HG02840 (cell line): ENCODE data around the gene IVL.

ENCODE experiments used
- ATAC-seq: cut with Tn5 transposase; IDR thresholded peaks from one replicate; pipeline ENCODE4 v1.9.1; 2021; ENCODE audit warnings: mild to moderate bottlenecking, moderate library complexity, moderate number of reproducible peaks; ENCODE audit not compliant: unreplicated experiment, low FRiP score

Gene IVL, protein sequence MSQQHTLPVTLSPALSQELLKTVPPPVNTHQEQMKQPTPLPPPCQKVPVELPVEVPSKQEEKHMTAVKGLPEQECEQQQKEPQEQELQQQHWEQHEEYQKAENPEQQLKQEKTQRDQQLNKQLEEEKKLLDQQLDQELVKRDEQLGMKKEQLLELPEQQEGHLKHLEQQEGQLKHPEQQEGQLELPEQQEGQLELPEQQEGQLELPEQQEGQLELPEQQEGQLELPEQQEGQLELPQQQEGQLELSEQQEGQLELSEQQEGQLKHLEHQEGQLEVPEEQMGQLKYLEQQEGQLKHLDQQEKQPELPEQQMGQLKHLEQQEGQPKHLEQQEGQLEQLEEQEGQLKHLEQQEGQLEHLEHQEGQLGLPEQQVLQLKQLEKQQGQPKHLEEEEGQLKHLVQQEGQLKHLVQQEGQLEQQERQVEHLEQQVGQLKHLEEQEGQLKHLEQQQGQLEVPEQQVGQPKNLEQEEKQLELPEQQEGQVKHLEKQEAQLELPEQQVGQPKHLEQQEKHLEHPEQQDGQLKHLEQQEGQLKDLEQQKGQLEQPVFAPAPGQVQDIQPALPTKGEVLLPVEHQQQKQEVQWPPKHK

DNA sequence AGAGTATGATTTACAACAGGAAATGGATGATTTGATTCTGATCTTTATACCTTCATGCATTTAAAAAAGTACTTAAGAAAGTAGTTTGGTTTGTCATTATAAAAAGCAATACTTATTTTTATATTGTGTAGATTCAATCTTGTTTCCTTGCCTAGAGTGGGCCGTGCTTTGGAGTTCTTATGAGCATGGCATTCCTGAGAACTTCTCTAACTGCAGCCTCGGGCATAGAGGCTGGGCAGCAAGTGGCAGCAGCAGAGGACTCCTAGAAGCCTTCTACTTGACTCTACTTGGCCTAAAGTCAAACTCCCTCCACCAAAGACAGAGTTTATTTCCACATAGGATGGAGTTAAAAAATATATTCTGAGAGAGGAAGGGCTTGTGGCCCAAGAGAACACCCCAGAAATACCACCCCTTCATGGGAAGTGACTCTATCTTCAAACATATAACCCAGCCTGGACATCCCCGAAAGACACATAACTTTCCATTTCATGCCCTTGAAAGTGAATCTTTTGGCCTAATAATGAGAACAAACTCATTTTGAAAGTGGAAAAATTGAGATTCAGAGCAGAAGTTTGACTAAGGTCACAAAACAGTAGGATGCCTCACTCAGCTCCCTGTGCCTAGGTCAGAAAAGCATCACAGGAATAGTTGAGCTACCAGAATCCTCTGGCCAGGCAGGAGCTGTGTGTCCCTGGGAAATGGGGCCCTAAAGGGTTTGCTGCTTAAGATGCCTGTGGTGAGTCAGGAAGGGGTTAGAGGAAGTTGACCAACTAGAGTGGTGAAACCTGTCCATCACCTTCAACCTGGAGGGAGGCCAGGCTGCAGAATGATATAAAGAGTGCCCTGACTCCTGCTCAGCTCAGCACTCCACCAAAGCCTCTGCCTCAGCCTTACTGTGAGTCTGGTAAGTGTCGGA, at the start of gene IVL:
IVL (plus strand) TSS at position 861 of the 916 bp plus-strand sequence. CDS start 1,252 bp downstream, outside the sequence.
- ATAC-seq = no peak

DNA sequence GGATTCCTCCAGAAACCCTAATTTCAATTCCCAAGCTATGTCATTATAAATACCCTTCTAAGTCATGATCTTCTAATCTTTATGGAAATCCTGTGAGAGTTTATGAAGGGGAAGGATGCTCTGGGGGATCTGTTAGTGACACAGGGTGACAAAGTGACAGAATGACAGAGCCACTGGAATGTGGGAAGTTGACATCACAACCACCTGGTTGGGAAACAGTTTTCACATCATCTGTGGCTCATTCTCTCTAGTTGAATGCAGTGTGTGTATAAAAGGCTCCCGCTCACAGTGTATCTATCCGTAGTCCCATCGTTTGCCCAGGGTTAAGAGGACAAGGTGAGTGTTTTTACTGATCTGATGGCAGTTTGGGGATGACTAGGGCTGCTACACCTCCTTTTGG, 48.6 kb upstream of the IVL start, which contains the start of gene LCE7A:
LCE7A (plus strand) TSS at position 301 of the 400 bp plus-strand sequence. CDS start 702 bp downstream, outside the sequence.
- ATAC-seq = no peak

DNA sequence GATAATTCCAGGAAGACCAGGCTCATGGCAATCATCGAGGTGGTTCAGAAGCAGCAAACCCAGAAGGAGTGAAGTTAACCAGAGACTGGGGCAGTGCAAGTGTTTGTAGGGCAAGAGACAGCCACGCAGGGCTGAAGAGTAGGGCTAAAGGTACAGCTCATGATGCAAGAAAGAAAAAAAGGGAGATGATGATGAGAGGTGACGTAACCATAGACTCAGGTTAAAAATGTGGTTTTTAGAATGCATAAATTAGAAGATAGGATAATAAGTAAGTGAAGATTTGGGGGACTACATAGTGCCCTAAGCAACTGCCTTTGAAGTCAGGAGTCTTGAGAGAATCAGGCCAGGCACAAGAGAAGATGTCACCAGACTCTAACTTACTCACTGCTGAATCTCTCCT, 48.2 kb upstream of the IVL start:
- no peak for ATAC-seq

DNA sequence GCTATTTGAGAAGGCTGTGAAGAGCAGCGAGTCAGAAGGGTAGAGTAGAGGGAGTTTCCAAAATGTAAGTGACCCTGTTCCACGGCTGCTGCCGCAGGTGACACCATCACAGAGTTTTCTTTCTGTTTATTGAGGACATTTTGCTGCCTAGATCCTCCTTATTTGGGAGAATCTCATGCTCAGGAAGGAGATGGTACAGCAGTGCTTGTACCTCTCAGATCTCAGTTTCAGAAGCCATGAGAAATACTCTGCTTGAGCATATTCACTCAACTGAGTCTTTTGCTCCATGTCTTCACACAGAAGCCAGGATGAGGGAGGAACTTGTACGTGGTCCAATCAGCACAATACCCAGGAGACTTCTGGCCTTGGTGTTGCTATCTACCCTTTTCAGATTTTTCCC, 47.0 kb upstream of the IVL start:
- no peak for ATAC-seq

DNA sequence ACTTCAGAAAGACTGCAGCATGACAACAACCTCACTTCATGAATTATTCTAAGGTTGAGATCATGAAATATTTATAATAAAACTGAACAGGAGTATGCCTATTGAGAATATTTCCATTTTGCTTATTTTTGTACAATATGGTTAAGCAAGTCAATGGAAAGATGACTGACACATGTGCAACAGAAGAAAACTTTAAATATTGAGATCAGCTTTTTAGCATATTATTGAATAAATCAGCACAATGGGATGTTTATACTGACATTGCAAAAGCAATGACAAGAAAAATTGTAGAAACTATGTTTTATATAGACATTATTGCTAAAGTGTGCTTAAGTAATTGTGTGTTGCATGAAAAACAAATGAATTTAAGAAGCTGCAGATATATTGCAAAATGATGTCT, 43.9 kb upstream of the IVL start:
- ATAC-seq = no peak

DNA sequence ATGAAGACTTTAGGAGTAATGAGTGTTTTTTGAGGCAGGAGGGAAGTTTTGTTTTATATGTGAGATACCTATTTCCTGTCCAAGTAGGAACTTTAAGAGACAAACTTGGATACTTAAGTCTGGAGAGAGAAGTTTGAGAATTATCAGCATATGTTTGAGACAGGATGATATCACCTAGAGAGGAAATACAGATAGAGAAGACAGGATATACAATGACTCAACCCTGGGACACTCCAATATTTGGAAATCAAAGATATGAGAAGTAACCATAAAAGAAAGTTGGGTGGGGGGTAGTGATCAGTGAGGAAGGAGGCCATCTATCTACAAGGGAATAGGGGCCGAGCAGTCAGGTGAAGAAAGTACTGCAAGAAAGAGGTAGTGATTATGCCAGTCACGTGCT, 42.0 kb upstream of the IVL start:
- ATAC-seq = no peak

DNA sequence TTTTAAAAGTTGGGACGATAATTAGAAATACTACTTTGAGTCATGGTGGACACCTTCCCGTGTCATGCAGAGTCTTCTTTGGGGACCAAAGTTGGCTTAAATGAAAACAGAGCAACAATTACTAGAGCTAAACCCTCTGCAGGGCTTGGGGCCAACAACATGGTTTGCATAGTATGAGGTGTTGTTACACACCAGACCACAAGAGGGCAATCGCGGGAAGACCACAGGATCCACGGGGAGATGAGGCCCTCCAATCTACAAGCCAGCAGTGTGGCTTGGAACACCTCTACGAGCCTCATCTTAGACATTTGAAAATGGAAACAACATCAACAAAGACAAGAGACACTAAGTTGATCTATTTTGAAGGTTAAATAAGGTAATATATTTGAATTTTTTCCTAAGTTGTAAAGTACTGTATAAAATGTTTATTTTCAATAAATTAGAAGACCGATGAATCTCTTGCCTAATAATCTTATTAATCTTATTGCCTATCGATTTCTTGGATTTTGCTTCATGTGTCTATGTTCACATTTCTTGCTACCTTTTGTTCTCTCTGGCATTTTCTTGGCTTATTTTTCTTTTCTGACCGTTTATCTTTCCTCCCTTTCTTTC, 38.4 kb upstream of the IVL start:
- no peak for ATAC-seq

DNA sequence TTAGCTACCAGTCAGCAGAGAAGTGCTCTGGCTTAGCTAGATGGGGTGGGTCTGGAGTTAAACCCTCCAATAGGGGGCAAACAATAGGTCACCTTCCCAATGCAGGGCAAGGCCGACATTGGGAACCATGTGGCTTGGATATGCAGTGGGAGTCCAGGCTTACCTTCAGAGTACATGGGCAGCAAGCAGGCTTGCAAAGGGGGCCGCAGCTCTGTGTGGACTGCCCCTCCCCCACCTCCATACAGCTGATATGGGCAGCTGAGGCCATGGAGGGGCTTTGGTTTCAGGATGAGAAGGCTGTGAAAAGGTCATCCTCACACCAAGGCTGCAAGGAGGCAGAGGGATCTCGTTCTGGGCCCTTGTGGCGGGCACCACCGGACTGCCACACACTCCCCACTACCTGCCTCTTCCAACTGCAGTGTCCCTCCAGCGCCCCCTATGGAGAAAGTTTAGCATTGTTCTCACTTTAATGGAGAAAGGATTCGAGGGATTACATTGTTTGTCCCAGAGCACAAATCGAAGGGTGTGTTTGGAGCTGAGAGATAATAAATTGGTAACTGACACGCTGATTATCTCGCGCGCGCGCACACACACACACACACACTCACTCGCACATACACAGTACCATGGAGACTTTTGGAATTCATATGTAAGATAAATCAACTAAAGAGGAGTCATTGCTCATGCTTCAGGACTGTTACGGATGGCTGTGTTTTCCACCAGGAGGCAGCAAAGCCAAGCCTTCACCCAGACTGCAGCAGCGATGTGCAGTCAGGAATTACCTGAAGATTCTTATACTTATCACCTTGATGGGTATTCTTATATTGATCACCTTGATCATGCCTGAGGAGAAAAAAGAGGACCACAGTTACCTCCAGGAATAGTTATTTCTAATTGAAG, 37.3 kb upstream of the IVL start:
- no peak for ATAC-seq

DNA sequence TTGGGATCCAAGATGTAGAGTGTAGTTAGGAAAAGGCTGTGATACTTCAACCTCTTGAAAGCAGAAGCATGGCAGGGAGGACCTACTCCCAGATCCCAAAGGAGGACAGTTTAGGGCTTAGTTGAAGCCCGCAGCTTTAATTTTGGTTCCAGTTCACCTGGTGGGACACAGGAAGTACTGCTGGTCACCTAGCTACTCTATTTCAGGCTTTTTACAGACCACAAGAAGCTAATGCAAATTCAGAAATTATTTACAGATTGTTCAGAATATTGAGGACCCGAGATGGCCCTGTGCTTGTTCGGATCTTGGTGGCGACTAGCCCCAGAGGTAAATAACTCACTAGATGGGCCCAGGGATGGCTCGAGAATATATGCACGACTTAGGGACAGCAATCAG, 36.6 kb upstream of the IVL start:
- ATAC-seq = no peak

DNA sequence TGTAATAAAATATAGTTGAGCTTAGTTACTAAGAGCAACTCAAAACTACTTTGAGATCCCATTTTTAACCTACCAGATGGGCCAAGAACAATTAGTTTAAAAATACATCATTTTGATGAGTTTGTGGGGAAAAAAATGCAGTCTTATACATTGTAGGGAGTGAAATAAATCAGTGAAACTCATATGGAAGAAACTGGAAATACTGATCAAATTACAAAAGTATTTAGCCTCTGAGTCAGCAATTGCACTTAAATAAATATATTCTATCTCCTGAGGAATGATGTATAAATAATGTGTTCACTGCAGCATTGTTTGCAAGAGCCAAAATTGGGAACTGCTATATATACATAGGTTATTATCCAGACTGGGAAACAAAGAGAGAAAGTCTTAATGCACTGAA, 34.9 kb upstream of the IVL start:
- ATAC-seq = no peak

DNA sequence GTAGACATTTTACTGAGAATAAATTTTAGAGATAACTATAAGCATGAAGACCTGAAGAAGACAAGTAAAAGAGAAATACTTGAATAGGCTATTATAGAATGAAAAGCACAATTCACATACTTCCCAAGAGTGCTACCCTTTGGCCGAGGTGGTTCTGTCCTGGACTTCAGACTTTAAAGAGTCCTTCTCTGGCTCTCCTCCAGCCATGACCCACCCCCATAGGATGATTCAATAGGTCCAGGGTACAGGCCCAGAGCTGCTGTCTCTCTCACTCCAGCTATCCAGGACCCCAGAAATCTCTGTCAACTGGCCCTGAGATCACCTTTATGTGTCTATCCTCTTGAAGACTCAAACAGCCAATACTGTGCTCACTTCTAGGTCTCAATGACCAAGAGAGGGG, 31.5 kb upstream of the IVL start:
- ATAC-seq = no peak

DNA sequence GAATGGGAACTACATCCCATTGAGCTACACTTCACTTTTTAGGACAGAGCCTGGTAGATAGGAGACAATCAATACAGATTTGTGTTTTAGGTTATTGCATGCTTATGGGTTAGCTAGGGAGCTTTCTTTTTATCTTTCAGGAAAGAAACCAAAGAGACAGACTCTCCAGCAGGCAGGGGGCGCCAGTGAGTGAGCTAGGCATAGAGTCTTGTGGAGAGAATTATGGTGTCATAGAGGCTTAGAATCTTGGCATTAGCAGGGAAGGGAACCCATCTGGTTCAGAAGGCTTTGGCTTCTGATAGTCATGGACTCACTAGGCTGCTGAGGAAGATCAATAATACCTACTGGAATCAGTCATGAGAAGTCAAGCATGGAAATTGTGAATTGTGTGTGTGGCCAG, 30.3 kb upstream of the IVL start, which contains the start of gene SMCP:
SMCP (plus strand) TSS at position 281 of the 400 bp plus-strand sequence. CDS start 6,101 bp downstream, outside the sequence.
- no peak for ATAC-seq

DNA sequence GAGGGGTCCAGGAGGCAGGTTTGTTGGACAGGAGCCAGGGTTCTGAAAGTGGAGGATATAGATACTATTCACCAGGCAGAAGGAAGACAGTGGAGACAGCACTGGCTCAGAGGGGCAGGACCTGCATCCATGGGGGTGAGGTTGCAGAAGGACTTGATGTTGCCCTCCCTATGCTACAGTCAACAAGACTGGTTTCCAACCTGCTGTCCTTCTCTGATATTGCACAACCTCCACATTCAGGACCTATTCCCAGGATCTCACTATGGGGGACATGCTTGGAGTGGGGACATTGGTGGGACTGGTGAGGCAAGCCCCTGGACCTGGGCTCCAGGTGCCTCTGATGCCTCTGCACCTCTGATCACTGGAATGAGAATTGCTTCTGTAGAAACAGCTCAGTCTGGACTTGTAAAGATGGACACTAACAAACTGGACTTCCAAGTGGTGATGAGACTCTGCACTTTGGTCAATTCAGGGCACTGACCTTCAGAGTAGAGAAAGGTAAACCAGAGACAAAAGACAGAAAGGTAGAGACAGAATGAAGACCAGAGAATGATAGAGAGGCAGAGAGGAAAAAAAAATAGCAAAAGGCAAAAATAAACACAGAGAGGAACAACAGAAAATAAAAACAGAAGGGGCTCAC, 28.7 kb upstream of the IVL start:
- ATAC-seq = no peak

DNA sequence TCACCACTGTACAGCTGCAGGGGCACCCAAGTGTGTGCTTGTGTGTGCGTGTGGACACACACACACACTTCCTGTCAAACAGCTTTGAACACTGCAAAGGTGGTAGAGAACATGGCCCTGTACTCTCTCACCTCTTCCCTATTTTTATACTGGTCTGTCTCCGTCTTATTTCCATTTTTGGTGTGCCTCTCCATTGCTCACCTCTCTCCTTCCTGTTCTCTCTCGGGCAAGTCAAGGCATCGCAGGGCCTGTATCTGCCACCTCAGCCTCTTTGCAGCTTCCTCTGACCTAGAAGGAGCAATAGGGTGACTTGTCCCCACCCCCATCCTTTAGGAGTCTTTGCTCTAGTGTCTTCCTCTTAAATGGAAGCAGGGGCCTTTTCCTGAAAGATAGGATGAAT, 28.0 kb upstream of the IVL start:
- ATAC-seq = no peak

DNA sequence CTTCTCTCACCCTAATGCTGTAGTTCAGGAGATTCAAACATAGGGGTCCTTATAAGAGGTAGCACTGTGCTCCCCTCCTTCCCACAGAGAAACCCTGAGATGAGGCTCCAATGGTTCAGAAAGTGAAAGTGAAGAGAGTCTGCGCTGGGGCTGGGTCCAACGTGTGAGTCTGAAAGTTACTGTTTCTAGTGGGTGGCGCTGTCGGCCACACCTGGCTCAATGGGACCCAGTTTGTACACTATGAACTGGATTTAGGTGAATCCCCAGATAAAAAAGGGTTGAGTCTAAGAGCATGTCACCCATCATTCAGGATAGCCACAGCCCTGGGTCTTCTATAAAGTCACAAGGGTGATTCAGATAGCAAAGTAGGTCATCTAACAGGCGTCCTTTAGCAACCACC, 27.4 kb upstream of the IVL start:
- ATAC-seq = no peak

DNA sequence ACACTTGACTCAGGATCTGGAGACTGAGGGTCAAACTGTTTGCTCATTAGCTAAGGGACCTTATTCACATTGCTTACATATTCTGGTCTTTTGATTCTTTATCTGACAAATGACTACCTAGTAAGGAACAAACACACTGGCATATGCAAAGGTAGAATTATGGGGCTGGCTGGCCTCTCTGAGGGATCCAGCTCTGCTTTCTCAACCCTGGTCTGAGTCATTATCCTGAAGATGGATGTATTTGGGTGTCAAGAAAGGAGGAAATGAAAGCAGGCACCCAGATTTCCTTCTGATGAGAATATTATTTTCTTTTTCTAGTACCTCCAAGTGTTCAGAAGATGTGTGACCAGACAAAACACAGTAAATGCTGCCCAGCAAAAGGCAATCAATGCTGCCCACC, 24.3 kb upstream of the IVL start:
- ATAC-seq = no peak

DNA sequence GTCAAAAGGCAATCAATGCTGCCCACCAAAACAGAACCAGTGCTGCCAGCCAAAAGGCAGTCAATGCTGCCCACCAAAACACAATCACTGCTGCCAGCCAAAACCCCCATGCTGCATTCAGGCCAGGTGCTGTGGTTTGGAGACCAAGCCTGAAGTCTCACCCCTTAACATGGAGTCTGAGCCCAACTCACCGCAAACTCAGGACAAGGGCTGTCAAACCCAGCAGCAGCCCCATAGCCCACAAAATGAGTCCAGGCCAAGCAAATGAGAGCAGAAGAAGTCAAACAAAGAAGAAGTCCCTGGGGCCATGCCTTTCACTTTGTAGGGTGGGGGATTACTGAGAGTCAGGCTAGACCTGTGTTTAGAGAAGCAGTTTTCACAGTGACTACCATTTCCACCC, 23.8 kb upstream of the IVL start:
- ATAC-seq = no peak

DNA sequence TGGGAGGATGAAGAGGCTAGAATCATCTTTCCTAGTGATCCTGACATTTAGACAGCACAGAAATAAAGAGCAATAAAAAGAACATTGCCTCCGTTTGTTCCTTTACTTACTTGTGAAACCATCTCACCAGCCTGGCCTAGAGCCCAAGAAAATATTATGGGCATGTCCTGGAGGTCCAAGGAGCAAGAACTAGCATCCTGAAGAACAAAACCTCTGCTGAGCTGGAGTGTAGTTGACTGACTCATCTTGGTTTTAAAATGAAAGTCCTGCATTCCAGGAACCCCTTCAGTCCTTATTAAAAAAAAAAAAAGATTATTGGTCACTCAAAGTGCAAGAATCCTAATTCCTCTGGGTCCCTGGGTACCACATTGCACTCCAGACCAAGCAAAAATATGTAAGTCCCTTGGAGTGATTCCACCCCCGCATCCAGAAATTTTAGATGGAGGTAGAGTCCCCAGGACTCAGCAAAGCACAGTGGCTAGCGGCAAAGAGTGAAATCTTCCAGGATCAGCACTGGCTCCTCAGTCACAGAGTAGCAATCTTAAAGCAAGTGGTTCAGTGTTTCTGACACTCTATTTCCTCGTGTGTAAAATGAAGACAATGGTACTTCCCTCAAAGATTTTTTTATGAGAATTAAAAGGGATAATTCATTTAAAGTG, 23.3 kb upstream of the IVL start:
- no peak for ATAC-seq

DNA sequence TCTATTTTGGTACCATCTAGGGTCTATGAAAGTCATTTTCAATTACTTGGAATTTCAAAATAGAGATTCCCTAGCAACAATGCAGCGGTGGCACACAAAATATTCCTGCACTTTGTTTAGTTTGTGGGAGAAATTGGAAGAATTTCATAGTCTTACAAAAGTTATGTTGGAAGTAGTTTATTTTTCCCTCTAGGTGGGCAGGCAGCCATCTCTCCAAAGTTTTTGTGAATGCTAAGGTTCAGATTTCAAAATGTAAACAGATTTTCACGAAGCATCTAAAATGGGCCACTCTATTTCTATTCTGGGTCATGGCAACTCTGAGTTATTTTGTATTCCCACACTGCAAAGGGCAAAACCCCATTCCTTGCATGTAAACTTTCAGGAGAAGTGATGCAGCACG, 22.3 kb upstream of the IVL start:
- ATAC-seq = no peak
